Liver (tissue), 3 donors: Measurements from ENCODE around the gene CLPSL2.

Source experiments
- ATF3 ChIP-seq: IDR thresholded peaks from 2 replicates; pipeline ENCODE4 v1.6.1; 2016; ENCODE audit warnings: antibody characterized with exemption
- CTCF ChIP-seq: fragments of 150-350 bp; IDR thresholded peaks from 2 replicates; pipeline ENCODE4 v1.5.1; 2017; ENCODE audit warnings: improper control_type of control experiment, low read depth, low read length; ENCODE audit not compliant: missing input control
- GABPA ChIP-seq, 2 donors: IDR thresholded peaks in 1 of 2; conservative IDR thresholded peaks in 1 of 2; 2 replicates each; pipeline ENCODE4 v1.6.1; 2016; ENCODE audit warnings: antibody characterized with exemption in 2 of 2, mild to moderate bottlenecking in 1 of 2, moderate library complexity in 1 of 2
- HNF4A ChIP-seq, 2 donors: conservative IDR thresholded peaks; 2 replicates each; pipeline ENCODE4 v1.6.1; 2016; ENCODE audit warnings: antibody characterized with exemption in 2 of 2, mild to moderate bottlenecking in 2 of 2
- HNF4G ChIP-seq: IDR thresholded peaks from 2 replicates; pipeline ENCODE4 v1.6.1; 2016; ENCODE audit warnings: antibody characterized with exemption
- JUND ChIP-seq, 2 donors: IDR thresholded peaks; 2 replicates each; pipeline ENCODE4 v1.6.1; 2016; ENCODE audit warnings: antibody characterized with exemption in 2 of 2
- MAX ChIP-seq: IDR thresholded peaks from 2 replicates; pipeline ENCODE4 v1.6.1; 2016; ENCODE audit warnings: antibody characterized with exemption
- NR2F2 ChIP-seq: IDR thresholded peaks from 2 replicates; pipeline ENCODE4 v1.6.1; 2016; ENCODE audit warnings: antibody characterized with exemption
- RAD21 ChIP-seq, 2 donors: IDR thresholded peaks; 2 replicates each; pipeline ENCODE4 v1.6.1; 2016; ENCODE audit warnings: antibody characterized with exemption in 2 of 2, mild to moderate bottlenecking in 2 of 2
- REST ChIP-seq: IDR thresholded peaks from 2 replicates; pipeline ENCODE4 v1.6.1; 2016; ENCODE audit warnings: antibody characterized with exemption, mild to moderate bottlenecking
- SP1 ChIP-seq: IDR thresholded peaks from 2 replicates; pipeline ENCODE4 v1.6.1; 2018; ENCODE audit warnings: antibody characterized with exemption, mild to moderate bottlenecking
- TAF1 ChIP-seq: conservative IDR thresholded peaks from 2 replicates; pipeline ENCODE4 v1.6.1; 2016; ENCODE audit warnings: antibody characterized with exemption, mild to moderate bottlenecking
- YY1 ChIP-seq: IDR thresholded peaks from 2 replicates; pipeline ENCODE4 v1.6.1; 2016; ENCODE audit warnings: antibody characterized with exemption, mild to moderate bottlenecking
- ZBTB33 ChIP-seq: IDR thresholded peaks from 2 replicates; pipeline ENCODE4 v1.6.1; 2016; ENCODE audit warnings: antibody characterized with exemption
- donor health status: healthy.
- donor health status: healthy.

GRCh38 chr6:35731736-35732532 is 44.5 kb upstream of the CLPSL2 start:
- no peak for TF ChIP-seq CTCF
- TF ChIP-seq MAX = peak; percentile 96
- peak; percentile 63 for TF ChIP-seq TAF1
- peak; percentile 37 for TF ChIP-seq YY1
- no peak for TF ChIP-seq REST
- TF ChIP-seq GABPA (IDR thresholded peaks at IDR 0.05 in 1 of 2, conservative IDR thresholded peaks at IDR 0.05 in 1 of 2) = peak; percentile 39 to 65
- TF ChIP-seq HNF4G = no peak
- no peak for TF ChIP-seq ATF3
- no peak for TF ChIP-seq NR2F2
- TF ChIP-seq SP1 = peak; percentile 90
- peak; percentile 17 to 69 for TF ChIP-seq JUND (IDR thresholded peaks at IDR 0.05)
- TF ChIP-seq RAD21 (IDR thresholded peaks at IDR 0.05) = peak; percentile 49 to 75
- peak; percentile 42 to 65 for TF ChIP-seq HNF4A (conservative IDR thresholded peaks at IDR 0.05)
- TF ChIP-seq ZBTB33 = peak; percentile 35
